Neural cell (in vitro differentiated cells): Measurements from ENCODE around the gene VPS39. TPM values are rescaled to one million over a fixed set of nuclear protein-coding genes. Genes with fewer than 3 reads are reported as not detected.

Source experiments
- H2AFZ ChIP-seq: fragments of 200-600, 300-800 bp; sonication (generic), shearing (Covaris generic); 2 replicates; pipeline ENCODE4 v1.6.0; 2014; ENCODE audit warnings: low read depth, mild to moderate bottlenecking, antibody characterized with exemption, low read length, moderate library complexity
- H3F3A ChIP-seq: fragments of 200-600 bp; shearing (Covaris generic); 2 replicates; pipeline ENCODE4 v1.6.1; 2016; ENCODE audit warnings: mild to moderate bottlenecking, moderate library complexity, mixed read lengths, antibody characterized with exemption, low read length; ENCODE audit not compliant: insufficient read depth, poor library complexity, severe bottlenecking
- H3K27ac ChIP-seq: fragments of 200-600, 300-800 bp; sonication (generic), shearing (Covaris generic); 2 replicates; pipeline ENCODE4 v1.5.1; 2014; ENCODE audit warnings: mild to moderate bottlenecking, low read length, moderate library complexity
- H3K27me3 ChIP-seq: fragments of 300-800, 200-600 bp; sonication (generic), shearing (Covaris generic); 2 replicates; pipeline ENCODE4 v1.6.0; 2014; ENCODE audit warnings: mild to moderate bottlenecking, low read depth, low read length, moderate library complexity; ENCODE audit not compliant: insufficient read depth
- H3K36me3 ChIP-seq: fragments of 300-800, 200-600 bp; sonication (generic), shearing (Covaris generic); 2 replicates; pipeline ENCODE4 v1.5.1; 2014; ENCODE audit warnings: mild to moderate bottlenecking, antibody characterized with exemption, low read length, moderate library complexity; ENCODE audit not compliant: insufficient read depth
- H3K4me2 ChIP-seq: fragments of 300-800, 200-600 bp; sonication (generic), shearing (Covaris generic); 2 replicates; pipeline ENCODE4 v1.6.0; 2014; ENCODE audit warnings: mild to moderate bottlenecking, low read length
- H3K4me3 ChIP-seq: fragments of 300-800, 200-600 bp; sonication (generic), shearing (Covaris generic); 2 replicates; pipeline ENCODE4 v1.5.1; 2014; ENCODE audit warnings: mild to moderate bottlenecking, low read length, moderate library complexity
- H3K79me2 ChIP-seq: fragments of 200-600 bp; shearing (Covaris generic); replicated peaks from 2 replicates; pipeline ENCODE4 v1.6.0; 2014; ENCODE audit warnings: mild to moderate bottlenecking, low read length, moderate library complexity; ENCODE audit not compliant: insufficient read depth
- H3K9ac ChIP-seq: fragments of 300-800, 200-600 bp; sonication (generic), shearing (Covaris generic); 2 replicates; pipeline ENCODE4 v1.6.1; 2016; ENCODE audit warnings: mild to moderate bottlenecking, low read length, mixed read lengths
- H3K9me2 ChIP-seq: fragments of 200-600 bp; shearing (Covaris generic); 2 replicates; pipeline ENCODE4 v1.6.1; 2016; ENCODE audit warnings: mild to moderate bottlenecking, low read length, mixed read lengths; ENCODE audit not compliant: insufficient read depth
- H3K9me3 ChIP-seq: fragments of 200-600, 300-800 bp; sonication (generic), shearing (Covaris generic); 2 replicates; pipeline ENCODE4 v1.6.1; 2016; ENCODE audit warnings: mild to moderate bottlenecking, mixed run types, low read length, moderate library complexity, mixed read lengths
- H4K20me1 ChIP-seq: fragments of 200-600 bp; shearing (Covaris generic); 2 replicates; pipeline ENCODE4 v1.6.1; 2016; ENCODE audit warnings: mild to moderate bottlenecking, mixed run types; ENCODE audit not compliant: insufficient read depth
- CTCF ChIP-seq: fragments of 450-650 bp; IDR thresholded peaks from 2 replicates; pipeline ENCODE4 v1.5.1; 2014; ENCODE audit warnings: antibody characterized with exemption, mild to moderate bottlenecking, moderate library complexity; ENCODE audit not compliant: poor library complexity, severe bottlenecking
- EP300 ChIP-seq: fragments of 450-650 bp; conservative IDR thresholded peaks from 2 replicates; pipeline ENCODE4 v1.6.1; 2014; ENCODE audit warnings: antibody characterized with exemption, mild to moderate bottlenecking, moderate library complexity; ENCODE audit not compliant: poor library complexity, severe bottlenecking
- EZH2 ChIP-seq: fragments of 200-600, 300-800 bp; shearing (Covaris generic), sonication (generic); IDR thresholded peaks from 2 replicates; pipeline ENCODE4 v1.6.1; 2014; ENCODE audit warnings: antibody characterized with exemption, low read length, borderline replicate concordance, mild to moderate bottlenecking; ENCODE audit not compliant: insufficient read depth, poor library complexity, severe bottlenecking
- MXI1 ChIP-seq: fragments of 450-650 bp; conservative IDR thresholded peaks from 2 replicates; pipeline ENCODE4 v1.6.1; 2014; ENCODE audit warnings: antibody characterized with exemption, mild to moderate bottlenecking; ENCODE audit not compliant: poor library complexity, severe bottlenecking
- POLR2AphosphoS5 ChIP-seq: IDR thresholded peaks from 2 replicates; pipeline ENCODE4 v1.6.1; 2012
- RAD21 ChIP-seq: fragments of 450-650 bp; conservative IDR thresholded peaks from 2 replicates; pipeline ENCODE4 v1.6.1; 2014; ENCODE audit warnings: antibody characterized with exemption, mild to moderate bottlenecking, moderate library complexity
- SMC3 ChIP-seq: fragments of 450-650 bp; conservative IDR thresholded peaks from 2 replicates; pipeline ENCODE4 v1.6.1; 2014; ENCODE audit warnings: antibody characterized with exemption, mild to moderate bottlenecking, moderate library complexity; ENCODE audit not compliant: poor library complexity
- TAF1 ChIP-seq: IDR thresholded peaks from 2 replicates; pipeline ENCODE4 v1.6.1; 2012; ENCODE audit warnings: low read depth
- polyA plus RNA-seq: library from polyadenylated mRNA; depleted of rRNA; stranded (reverse); fragments of >200 nt; gene quantifications from 2 replicates; pipeline ENCODE4 v1.2.3, GENCODE V29; 2014
- TF ChIP-seq, protein P1 (sequence below): IDR thresholded peaks from 2 replicates; pipeline ENCODE4 v1.6.1; 2012; ENCODE audit warnings: borderline replicate concordance

VPS39 gene
- polyA plus RNA-seq, 1 donor from 2014 or later: 59.9 TPM

DNA sequence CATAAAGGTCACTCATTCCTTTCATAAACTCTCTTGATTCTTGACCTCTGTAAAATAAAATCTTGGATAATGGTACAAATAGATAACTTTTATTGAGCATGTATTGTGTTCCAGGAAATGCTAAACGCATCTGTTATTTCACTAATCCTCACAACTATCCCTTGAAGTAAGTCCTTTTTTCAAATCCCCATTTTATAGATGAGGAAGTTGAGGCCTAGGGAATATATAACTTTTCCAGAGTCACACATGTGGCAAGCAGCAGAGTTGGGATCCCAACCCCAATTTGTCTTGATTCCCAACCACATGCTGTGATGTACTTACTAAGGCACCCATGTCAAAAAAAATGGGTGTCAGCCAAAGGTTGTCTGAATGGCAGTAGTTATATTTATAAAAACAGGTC is 6.3 kb downstream of the VPS39 start:
- no peak overlapping the region for H2AFZ ChIP-seq
- no peak overlapping the region for H3K4me2 ChIP-seq
- no peaks in the 10 kb centered on the region for H3K36me3 ChIP-seq
- H3K79me2 ChIP-seq: peaks cover 14% of the 10 kb centered on the region
- H4K20me1 ChIP-seq: no peaks in the 10 kb centered on the region
- peak overlapping the region; percentile 38 for H3K4me3 ChIP-seq
- H3K9me3 ChIP-seq: no peaks in the 10 kb centered on the region
- H3K9ac ChIP-seq: no peak overlapping the region
- H3K27me3 ChIP-seq: no peaks in the 10 kb centered on the region
- H3K27ac ChIP-seq: peak overlapping the region; percentile 65
- no peaks in the 10 kb centered on the region for H3F3A ChIP-seq
- no peak for TF ChIP-seq SMC3
- TF ChIP-seq CTCF: no peak
- TF ChIP-seq EZH2: no peak
- no peak for TF ChIP-seq POLR2AphosphoS5
- TF ChIP-seq, protein P1, sequence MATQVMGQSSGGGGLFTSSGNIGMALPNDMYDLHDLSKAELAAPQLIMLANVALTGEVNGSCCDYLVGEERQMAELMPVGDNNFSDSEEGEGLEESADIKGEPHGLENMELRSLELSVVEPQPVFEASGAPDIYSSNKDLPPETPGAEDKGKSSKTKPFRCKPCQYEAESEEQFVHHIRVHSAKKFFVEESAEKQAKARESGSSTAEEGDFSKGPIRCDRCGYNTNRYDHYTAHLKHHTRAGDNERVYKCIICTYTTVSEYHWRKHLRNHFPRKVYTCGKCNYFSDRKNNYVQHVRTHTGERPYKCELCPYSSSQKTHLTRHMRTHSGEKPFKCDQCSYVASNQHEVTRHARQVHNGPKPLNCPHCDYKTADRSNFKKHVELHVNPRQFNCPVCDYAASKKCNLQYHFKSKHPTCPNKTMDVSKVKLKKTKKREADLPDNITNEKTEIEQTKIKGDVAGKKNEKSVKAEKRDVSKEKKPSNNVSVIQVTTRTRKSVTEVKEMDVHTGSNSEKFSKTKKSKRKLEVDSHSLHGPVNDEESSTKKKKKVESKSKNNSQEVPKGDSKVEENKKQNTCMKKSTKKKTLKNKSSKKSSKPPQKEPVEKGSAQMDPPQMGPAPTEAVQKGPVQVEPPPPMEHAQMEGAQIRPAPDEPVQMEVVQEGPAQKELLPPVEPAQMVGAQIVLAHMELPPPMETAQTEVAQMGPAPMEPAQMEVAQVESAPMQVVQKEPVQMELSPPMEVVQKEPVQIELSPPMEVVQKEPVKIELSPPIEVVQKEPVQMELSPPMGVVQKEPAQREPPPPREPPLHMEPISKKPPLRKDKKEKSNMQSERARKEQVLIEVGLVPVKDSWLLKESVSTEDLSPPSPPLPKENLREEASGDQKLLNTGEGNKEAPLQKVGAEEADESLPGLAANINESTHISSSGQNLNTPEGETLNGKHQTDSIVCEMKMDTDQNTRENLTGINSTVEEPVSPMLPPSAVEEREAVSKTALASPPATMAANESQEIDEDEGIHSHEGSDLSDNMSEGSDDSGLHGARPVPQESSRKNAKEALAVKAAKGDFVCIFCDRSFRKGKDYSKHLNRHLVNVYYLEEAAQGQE: no peak
- no peaks in the 10 kb centered on the region for H3K9me2 ChIP-seq

GRCh38 chr15:42199126-42199525 is 9.0 kb downstream of the VPS39 start:
- H3K4me3 ChIP-seq: no peak overlapping the region
- H3K27ac ChIP-seq: no peak overlapping the region
- no peaks in the 10 kb centered on the region for H3K9me2 ChIP-seq
- no peaks in the 10 kb centered on the region for H4K20me1 ChIP-seq
- H3F3A ChIP-seq: no peaks in the 10 kb centered on the region
- TF ChIP-seq CTCF (no peak), TAF1 (no peak), EZH2 (no peak), SMC3 (no peak), POLR2AphosphoS5 (no peak), EP300 (no peak), MXI1 (no peak), RAD21 (no peak)
- TF ChIP-seq, protein P1: no peak
- H3K9me3 ChIP-seq: no peaks in the 10 kb centered on the region
- peaks cover 11% of the 10 kb centered on the region for H3K79me2 ChIP-seq
- no peak overlapping the region for H3K4me2 ChIP-seq
- no peak overlapping the region for H2AFZ ChIP-seq
- no peak overlapping the region for H3K9ac ChIP-seq
- H3K36me3 ChIP-seq: no peaks in the 10 kb centered on the region
- H3K27me3 ChIP-seq: no peaks in the 10 kb centered on the region
